ENCODE measurements around the gene PALM.

GRCh38 chr19:685454-685931, 23.2 kb upstream of the PALM start:
- TF ChIP-seq CTCF (IDR thresholded peaks at IDR 0.05) (no peak), POLR2A (IDR thresholded peaks at IDR 0.05) (no peak)
